ENCODE measurements around the gene TMEM150C.
"Not testable (repeated sequence)": the region's sequence is repeated elsewhere in the genome, so short reads cannot be mapped to it uniquely, and the experiment has no call there.

- not testable (repeated sequence) for TF ChIP-seq CSDC2 (CRISPR knock-in tag; IDR thresholded peaks at IDR 0.05); ZFP30 (CRISPR knock-in tag; IDR thresholded peaks at IDR 0.05); ZNF70 (CRISPR knock-in tag; IDR thresholded peaks at IDR 0.05); BACH2 (CRISPR knock-in tag; IDR thresholded peaks at IDR 0.05; ENCODE audit: borderline replicate concordance); TOX (CRISPR knock-in tag; IDR thresholded peaks at IDR 0.05; ENCODE audit: borderline replicate concordance); PATZ1 (CRISPR knock-in tag; IDR thresholded peaks at IDR 0.05; ENCODE audit: borderline replicate concordance); CREB5 (CRISPR knock-in tag; IDR thresholded peaks at IDR 0.05; ENCODE audit: low read depth); ZFP3 (CRISPR knock-in tag; IDR thresholded peaks at IDR 0.05); ZC3H10 (CRISPR knock-in tag; IDR thresholded peaks at IDR 0.05); ZNF565 (CRISPR knock-in tag; conservative IDR thresholded peaks at IDR 0.05; ENCODE audit: low read depth); OSR1 (CRISPR knock-in tag; IDR thresholded peaks at IDR 0.05); ARNTL (CRISPR knock-in tag; IDR thresholded peaks at IDR 0.05; ENCODE audit: borderline replicate concordance, low read depth); ZNF8 (CRISPR knock-in tag; IDR thresholded peaks at IDR 0.05)
Measured at GRCh38 chr4:82473080-82473479, 88.7 kb downstream of the TMEM150C start.
